Sigmoid colon (tissue), 4 donors: Measurements from ENCODE around the gene YIPF6.

Experiments
- CTCF ChIP-seq, 4 experiments: fragments of 450-650 bp in 3 of 4; fragments of 200-600 bp in 1 of 4; IDR thresholded peaks; one replicate each; pipeline ENCODE4 v1.5.1; 2016 to 2019; ENCODE audit warnings: antibody characterized with exemption in 4 of 4, mild to moderate bottlenecking in 3 of 4, moderate library complexity in 2 of 4
- EP300 ChIP-seq, 4 donors: sonication (generic); formaldehyde crosslinking; IDR thresholded peaks; one replicate each; pipeline ENCODE4 v1.6.1; 2017; ENCODE audit warnings: antibody characterized with exemption in 4 of 4
- POLR2A ChIP-seq, 2 donors: fragments of 450-650 bp; IDR thresholded peaks; one replicate each; pipeline ENCODE4 v1.6.1; 2016; ENCODE audit warnings: antibody characterized with exemption in 2 of 2, mild to moderate bottlenecking in 2 of 2, moderate library complexity in 2 of 2
- POLR2AphosphoS5 ChIP-seq, 4 donors: sonication (generic); formaldehyde crosslinking; IDR thresholded peaks; one replicate each; pipeline ENCODE4 v1.6.1; 2017; ENCODE audit warnings: antibody characterized with exemption in 4 of 4

GRCh38 chrX:68499543-68500504, 973 bp downstream of the YIPF6 start:
- no peak for TF ChIP-seq CTCF (IDR thresholded peaks at IDR 0.05)
- TF ChIP-seq POLR2A (IDR thresholded peaks at IDR 0.05): no peak
- no peak for TF ChIP-seq EP300 (IDR thresholded peaks at IDR 0.05)
- no peak for TF ChIP-seq POLR2AphosphoS5 (IDR thresholded peaks at IDR 0.05)
